Gastroesophageal sphincter (tissue), 3 donors: ENCODE data around the gene CYTH1.

Source experiments
- CTCF ChIP-seq, 4 experiments: fragments of 200-600 bp in 2 of 4; fragments of 450-650 bp in 2 of 4; sonication (generic) in 1 of 4; IDR thresholded peaks; one replicate each; pipeline ENCODE4 v1.5.1; 2017 to 2019; ENCODE audit warnings: antibody characterized with exemption in 4 of 4, mild to moderate bottlenecking in 2 of 4, moderate library complexity in 2 of 4
- EP300 ChIP-seq: sonication (generic); formaldehyde crosslinking; IDR thresholded peaks from one replicate; pipeline ENCODE4 v1.6.1; 2017; ENCODE audit warnings: antibody characterized with exemption, mild to moderate bottlenecking
- POLR2A ChIP-seq, 2 donors: fragments of 450-650 bp; IDR thresholded peaks; one replicate each; pipeline ENCODE4 v1.6.1; 2017; ENCODE audit warnings: antibody characterized with exemption in 2 of 2, mild to moderate bottlenecking in 2 of 2, moderate library complexity in 1 of 2

GRCh38 chr17:78728495-78728894 is 53.6 kb downstream of the CYTH1 start:
- TF ChIP-seq CTCF (IDR thresholded peaks at IDR 0.05), result no peak
- TF ChIP-seq POLR2A (IDR thresholded peaks at IDR 0.05), result no peak
- no peak for TF ChIP-seq EP300
